NCI-H774 (cell line): ENCODE measurements around the gene PHRF1.
"Not testable (repeated sequence)": the region's sequence is repeated elsewhere in the genome, so short reads cannot be mapped to it uniquely, and the experiment has no call there.

Experiments used
- DNase-seq: peaks from one replicate; lab custom pipeline; 2025; lab: John Stamatoyannopoulos, UW

The PHRF1 gene

DNA sequence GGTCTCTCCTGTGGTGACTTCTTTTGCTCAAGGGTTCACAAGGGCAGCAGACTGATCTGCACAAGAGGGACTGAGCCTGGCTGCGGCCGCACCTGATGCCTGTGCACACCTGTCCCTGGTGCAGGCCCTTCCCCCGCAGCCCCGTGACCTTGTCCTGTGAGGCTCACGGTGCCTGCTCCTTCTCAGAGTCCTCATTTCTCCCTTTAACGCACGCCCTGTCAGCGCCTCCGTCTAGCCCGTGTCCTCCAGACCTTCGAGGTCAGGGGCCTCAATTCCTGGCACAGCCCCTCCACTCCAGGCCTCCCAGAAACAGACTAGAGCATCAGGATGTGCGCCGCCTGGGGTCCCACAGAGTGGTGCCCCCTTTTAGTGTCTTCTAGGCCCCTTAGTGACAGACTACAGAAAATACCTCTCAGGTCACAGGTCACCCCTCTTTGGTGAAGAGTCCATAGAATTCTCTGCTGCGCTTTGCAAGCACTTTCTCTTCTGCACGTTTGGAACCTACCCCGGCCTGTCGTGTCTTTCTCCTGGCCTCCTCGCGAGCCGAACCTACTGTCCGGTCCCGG is 59.8 kb downstream of the PHRF1 start:
- DNase-seq, result no peak

DNA sequence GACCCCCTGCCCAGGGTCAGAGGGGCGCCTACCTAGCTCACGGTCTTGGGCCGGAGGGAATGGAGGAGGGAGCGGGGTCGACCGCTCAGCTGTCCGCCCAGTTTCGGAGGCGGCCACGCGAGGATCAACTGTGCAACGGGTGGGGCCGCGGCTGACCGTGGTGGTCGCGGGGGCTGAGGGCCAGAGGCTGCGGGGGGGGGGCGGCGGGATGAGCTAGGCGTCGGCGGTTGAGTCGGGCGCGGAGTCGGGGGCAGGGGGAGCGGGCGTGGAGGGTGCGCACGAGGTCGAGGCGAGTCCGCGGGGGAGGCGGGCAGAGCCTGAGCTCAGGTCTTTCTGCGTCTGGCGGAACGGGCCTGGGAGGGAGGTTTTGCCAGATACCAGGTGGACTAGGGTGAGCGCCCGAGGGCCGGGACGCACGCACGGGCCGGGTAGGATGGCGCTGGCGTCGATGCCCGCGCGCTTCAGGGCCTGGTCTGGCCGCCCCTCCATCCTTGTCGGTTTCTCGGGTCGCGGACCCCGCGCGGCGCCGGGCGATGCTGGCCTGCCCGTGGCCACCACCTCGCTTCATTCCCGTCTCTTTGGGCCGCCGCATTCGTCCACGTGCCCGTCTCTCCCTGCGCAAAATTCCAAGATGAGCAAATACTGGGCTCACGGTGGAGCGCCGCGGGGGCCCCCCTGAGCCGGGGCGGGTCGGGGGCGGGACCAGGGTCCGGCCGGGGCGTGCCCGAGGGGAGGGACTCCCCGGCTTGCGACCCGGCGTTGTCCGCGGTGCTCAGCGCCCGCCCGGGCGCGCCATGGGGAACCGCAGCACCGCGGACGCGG is 60.5 kb downstream of the PHRF1 start, which contains the start of gene DRD4:
TSS of gene DRD4 (plus strand) at position 759 of the 822 bp plus-strand sequence. CDS start at position 795, 36 bp downstream.
- DNase-seq, result no peak

DNA sequence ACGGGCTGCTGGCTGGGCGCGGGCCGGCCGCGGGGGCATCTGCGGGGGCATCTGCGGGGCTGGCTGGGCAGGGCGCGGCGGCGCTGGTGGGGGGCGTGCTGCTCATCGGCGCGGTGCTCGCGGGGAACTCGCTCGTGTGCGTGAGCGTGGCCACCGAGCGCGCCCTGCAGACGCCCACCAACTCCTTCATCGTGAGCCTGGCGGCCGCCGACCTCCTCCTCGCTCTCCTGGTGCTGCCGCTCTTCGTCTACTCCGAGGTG is 61.0 kb downstream of the PHRF1 start:
- DNase-seq, result no peak

GRCh38 chr11:637593-638521 is 61.6 kb downstream of the PHRF1 start:
- no peak for DNase-seq

GRCh38 chr11:638631-639331 is 62.5 kb downstream of the PHRF1 start:
- no peak for DNase-seq

GRCh38 chr11:639332-639955 is 63.2 kb downstream of the PHRF1 start:
- DNase-seq, result no peak

- no peak for DNase-seq
Measured at GRCh38 chr11:640021-640706, 63.9 kb downstream of the PHRF1 start.

- DNase-seq, result no peak
Measured at GRCh38 chr11:641806-642370, 65.6 kb downstream of the PHRF1 start.

GRCh38 chr11:643366-643765 is 67.1 kb downstream of the PHRF1 start:
- no peak for DNase-seq

- DNase-seq, result no peak
Measured at GRCh38 chr11:643849-644738, 67.8 kb downstream of the PHRF1 start.

- no peak for DNase-seq
Measured at GRCh38 chr11:645536-645935, 69.3 kb downstream of the PHRF1 start.

GRCh38 chr11:646214-646613 is 69.9 kb downstream of the PHRF1 start:
- no peak for DNase-seq

DNA sequence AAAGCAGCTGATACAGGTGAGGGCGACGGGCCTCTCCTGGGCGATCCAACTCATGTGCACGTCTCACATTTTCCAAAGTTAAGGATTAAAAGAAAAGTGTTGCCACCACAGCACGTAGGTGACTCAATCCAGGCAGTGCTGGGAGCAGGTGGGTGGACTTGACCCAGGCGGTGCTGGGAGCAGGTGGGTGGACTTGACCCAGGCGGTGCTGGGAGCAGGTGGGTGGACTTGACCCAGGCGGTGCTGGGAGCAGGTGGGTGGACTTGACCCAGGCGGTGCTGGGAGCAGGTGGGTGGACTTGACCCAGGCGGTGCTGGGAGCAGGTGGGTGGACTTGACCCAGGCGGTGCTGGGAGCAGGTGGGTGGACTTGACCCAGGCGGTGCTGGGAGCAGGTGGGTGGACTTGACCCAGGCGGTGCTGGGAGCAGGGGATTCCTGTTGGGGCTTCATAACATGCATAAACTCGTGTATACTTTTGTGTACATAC is 71.4 kb downstream of the PHRF1 start:
- DNase-seq, result not testable (repeated sequence)

DNA sequence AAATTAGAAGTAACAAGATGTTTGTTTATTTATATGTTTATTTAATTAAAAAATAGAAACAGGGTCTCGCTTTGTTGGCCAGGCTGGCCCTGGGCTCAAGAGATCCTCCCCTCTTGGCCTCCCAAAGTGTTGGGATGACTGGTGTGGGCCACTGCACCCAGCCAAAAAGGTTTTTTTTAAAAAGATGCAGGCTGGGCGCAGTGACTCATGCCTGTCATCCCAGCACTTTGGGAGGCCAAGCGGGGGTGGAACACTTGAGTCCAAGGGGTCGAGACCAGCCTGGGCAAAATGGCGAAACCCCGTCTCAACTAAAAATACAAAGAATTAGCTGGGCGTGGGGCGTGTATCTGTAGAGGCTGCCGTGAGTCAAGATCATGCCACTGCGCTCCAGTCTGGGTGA is 74.2 kb downstream of the PHRF1 start:
- DNase-seq, result no peak

DNA sequence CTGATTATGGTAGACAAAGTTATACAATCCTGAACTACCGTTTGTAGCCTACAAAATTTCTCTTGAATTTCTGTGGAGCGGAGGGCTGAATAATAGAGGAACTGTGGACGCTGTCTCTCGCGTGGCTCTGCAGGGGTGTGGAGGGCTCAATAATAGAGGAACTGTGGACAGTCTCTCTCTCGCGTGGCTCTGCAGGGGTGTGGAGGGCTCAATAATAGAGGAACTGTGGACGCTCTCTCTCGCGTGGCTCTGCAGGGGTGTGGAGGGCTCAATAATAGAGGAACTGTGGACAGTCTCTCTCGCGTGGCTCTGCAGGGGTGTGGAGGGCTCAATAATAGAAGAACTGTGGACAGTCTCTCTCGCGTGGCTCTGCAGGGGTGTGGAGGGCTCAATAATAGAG is 76.9 kb downstream of the PHRF1 start:
- DNase-seq, result not testable (repeated sequence)

- DNase-seq, result no peak
Measured at GRCh38 chr11:653837-654236, 77.6 kb downstream of the PHRF1 start.

DNA sequence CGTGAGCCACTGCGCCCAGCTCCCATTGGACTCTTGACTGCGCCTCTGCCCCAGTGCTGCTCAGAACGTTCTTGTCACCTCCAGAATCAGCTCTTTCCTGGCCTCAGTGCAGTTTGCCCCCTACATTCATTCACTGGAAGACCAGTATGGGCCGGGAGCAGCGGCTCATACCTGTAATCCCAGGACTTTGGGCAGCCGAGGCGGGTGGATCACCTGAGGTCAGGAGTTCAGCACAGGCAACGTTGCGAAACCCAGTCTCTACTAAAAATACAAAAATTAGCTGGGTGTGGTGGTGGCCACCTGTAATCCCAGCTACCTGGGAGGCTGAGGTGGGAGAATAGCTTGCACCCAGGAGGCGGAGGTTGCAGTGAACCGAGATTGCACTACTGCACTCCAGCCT is 78.2 kb downstream of the PHRF1 start:
- DNase-seq, result not testable (repeated sequence)

DNA sequence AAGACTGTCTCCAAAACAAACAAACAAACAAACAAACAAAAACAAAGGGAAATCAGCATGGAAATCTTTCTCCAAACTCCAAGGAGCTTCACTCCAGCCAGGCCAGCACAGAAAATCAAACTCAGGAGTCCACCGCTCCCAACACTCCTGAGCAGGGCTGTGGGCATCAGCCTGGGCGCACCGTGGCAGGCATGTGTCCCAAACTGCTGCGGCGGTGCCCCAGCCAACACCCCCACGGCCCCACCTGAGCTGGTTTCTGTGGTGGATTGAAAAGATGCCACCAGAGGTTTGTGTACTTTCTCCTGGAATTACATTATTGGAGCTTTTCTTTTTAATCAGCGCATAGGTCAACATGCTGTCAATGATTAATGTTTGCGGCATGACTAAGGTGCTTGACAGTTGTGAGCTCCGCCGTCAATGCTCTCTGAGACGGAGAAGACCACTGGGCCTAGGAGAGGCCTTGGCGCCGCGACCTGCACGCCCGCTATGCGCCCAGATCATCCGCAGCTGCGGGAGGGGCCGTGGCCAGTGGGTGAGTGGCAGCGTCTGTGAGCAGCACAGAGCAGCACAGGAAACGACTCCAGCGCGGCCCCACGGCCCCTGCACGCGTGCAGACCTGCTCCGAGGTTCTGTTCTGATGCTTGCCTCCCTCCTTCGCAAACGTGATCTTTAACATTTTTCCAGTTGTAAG is 78.9 kb downstream of the PHRF1 start:
- no peak for DNase-seq

GRCh38 chr11:656426-656825 is 80.2 kb downstream of the PHRF1 start:
- DNase-seq, result no peak
